ENCODE measurements around the gene CXCL9. TPM values are rescaled to one million over a fixed set of nuclear protein-coding genes. Genes with fewer than 3 reads are reported as not detected.

The CXCL9 gene
- not detected in 5 replicates for total RNA-seq (2022; extraction: Qiagen RNA extraction)

GRCh38 chr4:76007089-76007862 is at the start of gene CXCL9:
Gene CXCL9 (minus strand): TSS chr4:76007509. CDS start chr4:76007449, 60 bp downstream.

GRCh38 chr4:76035799-76036380 is 28.6 kb upstream of the CXCL9 start, which contains the start of gene CXCL11:
Gene CXCL11 (minus strand): TSS chr4:76036070. CDS start chr4:76035987, 83 bp downstream.

GRCh38 chr4:76023389-76023788 is 16.1 kb upstream of the CXCL9 start, which contains the start of gene CXCL10:
Gene CXCL10 (minus strand): TSS chr4:76023497. CDS start chr4:76023431, 66 bp downstream.

Other genes starting within 250 kb of the CXCL9 start
- not detected in 5 replicates for gene PPEF2, start 105.1 kb downstream of the CXCL9 start, total RNA-seq (2022; extraction: Qiagen RNA extraction)
- gene NAAA, start 66.5 kb downstream of the CXCL9 start, total RNA-seq (2022; extraction: Qiagen RNA extraction) = 22.0 to 25.2 TPM (median 23.8 TPM) in 5 replicates
- 13.5 to 17.5 TPM (median 14.0 TPM) in 5 replicates for gene SDAD1, start 16.6 kb downstream of the CXCL9 start, total RNA-seq (2022; extraction: Qiagen RNA extraction)
- 0.06 to 0.21 TPM (median 0.07 TPM) in 4 of 5 replicates, not detected in the other for gene CXCL10, start 16.0 kb upstream of the CXCL9 start, total RNA-seq (2022; extraction: Qiagen RNA extraction)
- gene CXCL11, start 28.6 kb upstream of the CXCL9 start, total RNA-seq (2022; extraction: Qiagen RNA extraction) = 0.08 to 0.20 TPM (median 0.14 TPM) in 5 replicates
- not detected in 5 replicates for gene ART3, start 67.2 kb upstream of the CXCL9 start, total RNA-seq (2022; extraction: Qiagen RNA extraction)
- 24.5 to 39.8 TPM (median 26.1 TPM) in 5 replicates for gene NUP54, start 140.9 kb upstream of the CXCL9 start, total RNA-seq (2022; extraction: Qiagen RNA extraction)
- gene SCARB2, start 206.3 kb upstream of the CXCL9 start, total RNA-seq (2022; extraction: Qiagen RNA extraction) = 42.3 to 57.2 TPM (median 48.3 TPM) in 5 replicates
- 0.10 to 0.21 TPM (median 0.15 TPM) in 5 replicates for gene FAM47E, start 244.2 kb upstream of the CXCL9 start, total RNA-seq (2022; extraction: Qiagen RNA extraction)